ENCODE data around the gene RBM20. TPM values are rescaled to one million over a fixed set of nuclear protein-coding genes. Genes with fewer than 3 reads are reported as not detected.

RBM20 gene
- polyA plus RNA-seq, 1 experiment, result 0.11 TPM

DNA sequence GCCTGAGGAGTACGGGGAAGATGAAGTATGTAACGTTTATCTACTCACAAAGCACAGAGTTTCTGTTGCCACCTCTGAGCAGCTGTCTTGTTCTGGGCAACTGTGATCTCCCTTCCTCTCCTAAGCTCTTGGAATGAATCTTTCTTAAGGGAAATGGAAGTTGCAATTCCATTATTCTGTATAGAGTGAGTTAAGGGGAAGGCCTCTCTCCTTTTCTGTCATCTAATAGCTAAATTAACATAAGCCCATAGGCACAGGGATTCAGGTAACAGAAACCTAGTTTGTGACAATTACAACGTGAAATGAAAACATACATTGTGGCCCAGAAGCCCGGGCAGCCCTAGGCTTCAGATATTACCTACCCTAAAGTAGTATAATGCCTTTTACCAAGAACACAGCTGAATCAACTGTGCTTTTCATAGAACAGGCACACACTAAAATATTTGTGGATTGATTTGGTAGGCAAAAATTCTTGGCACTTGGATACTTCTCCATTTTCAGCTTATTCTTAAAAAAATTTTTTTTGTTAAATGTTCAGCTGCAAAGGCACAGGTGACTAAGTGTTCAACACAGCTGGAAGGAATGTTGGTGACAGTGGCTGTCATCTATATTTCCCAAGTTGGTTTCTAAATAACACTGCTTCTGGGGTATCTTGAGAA is 223.8 kb downstream of the RBM20 start:
- POLR2A ChIA-PET, result interaction anchor here (0.6 kb wide), 1 partner anchor 38 kb away, joined by 3 read pairs; no protein-coding TSS in a partner anchor
- peaks cover 2% of the 10 kb centered on the region for H3K27me3 ChIP-seq (ENCODE audit: control insufficient read depth, insufficient read depth, low read length)
- no peak overlapping the region for H3K4me3 ChIP-seq (ENCODE audit: low read depth, low read length)
- no peak overlapping the region for H3K27ac ChIP-seq (ENCODE audit: low read depth, low read length)
- CTCF ChIA-PET, result interaction anchor here (1.4 kb wide), 1 partner anchor 9 kb away, joined by 3 read pairs; no protein-coding TSS in a partner anchor
- no peaks in the 10 kb centered on the region; the same call in 1 of the 2 replicates for H3K9me3 ChIP-seq (ENCODE audit: control insufficient read depth, insufficient read depth, low read length)
- TF ChIP-seq, protein P1, sequence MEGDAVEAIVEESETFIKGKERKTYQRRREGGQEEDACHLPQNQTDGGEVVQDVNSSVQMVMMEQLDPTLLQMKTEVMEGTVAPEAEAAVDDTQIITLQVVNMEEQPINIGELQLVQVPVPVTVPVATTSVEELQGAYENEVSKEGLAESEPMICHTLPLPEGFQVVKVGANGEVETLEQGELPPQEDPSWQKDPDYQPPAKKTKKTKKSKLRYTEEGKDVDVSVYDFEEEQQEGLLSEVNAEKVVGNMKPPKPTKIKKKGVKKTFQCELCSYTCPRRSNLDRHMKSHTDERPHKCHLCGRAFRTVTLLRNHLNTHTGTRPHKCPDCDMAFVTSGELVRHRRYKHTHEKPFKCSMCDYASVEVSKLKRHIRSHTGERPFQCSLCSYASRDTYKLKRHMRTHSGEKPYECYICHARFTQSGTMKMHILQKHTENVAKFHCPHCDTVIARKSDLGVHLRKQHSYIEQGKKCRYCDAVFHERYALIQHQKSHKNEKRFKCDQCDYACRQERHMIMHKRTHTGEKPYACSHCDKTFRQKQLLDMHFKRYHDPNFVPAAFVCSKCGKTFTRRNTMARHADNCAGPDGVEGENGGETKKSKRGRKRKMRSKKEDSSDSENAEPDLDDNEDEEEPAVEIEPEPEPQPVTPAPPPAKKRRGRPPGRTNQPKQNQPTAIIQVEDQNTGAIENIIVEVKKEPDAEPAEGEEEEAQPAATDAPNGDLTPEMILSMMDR (IDR thresholded peaks at IDR 0.05; ENCODE audit: low read depth, low read length), result no peak
- DNase-seq (ENCODE audit: low read depth, low spot score), result no peak

DNA sequence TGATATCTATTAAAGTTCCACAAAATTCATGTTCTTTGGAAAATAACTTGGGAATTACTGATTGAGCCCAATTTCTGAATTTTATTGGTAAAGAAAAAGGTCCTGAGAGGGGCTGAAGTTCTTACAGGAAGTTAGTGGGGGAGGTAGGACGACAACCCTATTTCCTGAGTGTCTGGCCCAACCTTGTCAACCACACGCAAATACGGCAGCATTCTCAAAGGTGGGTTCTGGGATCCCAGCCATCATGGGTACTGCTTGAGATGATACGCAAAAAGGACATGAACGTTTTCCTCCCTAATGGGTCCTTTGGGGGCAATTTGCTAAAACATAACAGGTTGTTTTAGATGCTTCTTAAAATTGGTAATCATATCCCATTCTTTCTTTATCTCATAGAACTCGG is 224.8 kb downstream of the RBM20 start:
- TF ChIP-seq, protein P1 (IDR thresholded peaks at IDR 0.05; ENCODE audit: low read depth, low read length), result no peak
- DNase-seq (ENCODE audit: low read depth, low spot score), result no peak
- Histone ChIP-seq H3K9me3 (ENCODE audit: control insufficient read depth, insufficient read depth, low read length) (no peaks in the 10 kb centered on the region; the same call in 1 of the 2 replicates), H3K27me3 (ENCODE audit: control insufficient read depth, insufficient read depth, low read length) (peaks cover 2% of the 10 kb centered on the region), H3K4me3 (ENCODE audit: low read depth, low read length) (no peak overlapping the region), H3K27ac (ENCODE audit: low read depth, low read length) (no peak overlapping the region)
- ChIA-PET POLR2A (no interaction called here), CTCF (interaction anchor here (1.4 kb wide), 1 partner anchor 10 kb away, joined by 3 read pairs; no protein-coding TSS in a partner anchor)

DNA sequence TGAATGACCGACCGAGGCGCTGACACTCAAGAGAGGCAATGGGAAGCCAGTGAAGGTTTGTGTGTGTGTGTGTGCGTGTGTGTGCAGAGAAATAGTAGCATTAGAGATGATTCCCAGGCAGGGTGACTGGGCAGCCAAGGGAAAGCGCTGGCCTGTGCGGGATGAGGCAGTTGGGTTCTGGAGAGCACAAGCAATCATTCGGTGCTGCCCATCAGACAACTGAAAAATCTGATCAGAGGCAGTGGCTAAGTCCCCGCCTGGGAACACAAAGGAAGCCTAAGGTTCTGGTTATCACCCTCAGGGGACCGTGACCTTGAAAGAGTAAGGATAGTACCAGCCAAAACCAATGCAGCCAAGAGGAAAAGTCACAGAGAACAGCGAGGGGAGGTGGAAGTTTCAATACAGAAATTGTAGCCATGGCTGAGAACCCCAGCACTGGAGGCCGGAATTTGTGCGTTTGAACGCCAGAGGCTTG is 226.7 kb downstream of the RBM20 start:
- H3K9me3 ChIP-seq (ENCODE audit: control insufficient read depth, insufficient read depth, low read length), result no peaks in the 10 kb centered on the region; the same call in 1 of the 2 replicates
- DNase-seq (ENCODE audit: low read depth, low spot score), result no peak
- TF ChIP-seq, protein P1 (IDR thresholded peaks at IDR 0.05; ENCODE audit: low read depth, low read length), result no peak
- peak overlapping the region; percentile 52 for H3K4me3 ChIP-seq (ENCODE audit: low read depth, low read length)
- peak overlapping the region; percentile 22 for H3K27ac ChIP-seq (ENCODE audit: low read depth, low read length)
- ChIA-PET CTCF (interaction anchor here (1.2 kb wide), 1 partner anchor 18 kb away, joined by 3 read pairs; no protein-coding TSS in a partner anchor), POLR2A (interaction anchor here (0.8 to 1.3 kb wide), 5 partner anchors 12 to 48 kb away, joined by 3 to 22 read pairs (median 3); partner anchors contain the start of genes BBIP1 and SHOC2)
- peaks cover 2% of the 10 kb centered on the region for H3K27me3 ChIP-seq (ENCODE audit: control insufficient read depth, insufficient read depth, low read length)

DNA sequence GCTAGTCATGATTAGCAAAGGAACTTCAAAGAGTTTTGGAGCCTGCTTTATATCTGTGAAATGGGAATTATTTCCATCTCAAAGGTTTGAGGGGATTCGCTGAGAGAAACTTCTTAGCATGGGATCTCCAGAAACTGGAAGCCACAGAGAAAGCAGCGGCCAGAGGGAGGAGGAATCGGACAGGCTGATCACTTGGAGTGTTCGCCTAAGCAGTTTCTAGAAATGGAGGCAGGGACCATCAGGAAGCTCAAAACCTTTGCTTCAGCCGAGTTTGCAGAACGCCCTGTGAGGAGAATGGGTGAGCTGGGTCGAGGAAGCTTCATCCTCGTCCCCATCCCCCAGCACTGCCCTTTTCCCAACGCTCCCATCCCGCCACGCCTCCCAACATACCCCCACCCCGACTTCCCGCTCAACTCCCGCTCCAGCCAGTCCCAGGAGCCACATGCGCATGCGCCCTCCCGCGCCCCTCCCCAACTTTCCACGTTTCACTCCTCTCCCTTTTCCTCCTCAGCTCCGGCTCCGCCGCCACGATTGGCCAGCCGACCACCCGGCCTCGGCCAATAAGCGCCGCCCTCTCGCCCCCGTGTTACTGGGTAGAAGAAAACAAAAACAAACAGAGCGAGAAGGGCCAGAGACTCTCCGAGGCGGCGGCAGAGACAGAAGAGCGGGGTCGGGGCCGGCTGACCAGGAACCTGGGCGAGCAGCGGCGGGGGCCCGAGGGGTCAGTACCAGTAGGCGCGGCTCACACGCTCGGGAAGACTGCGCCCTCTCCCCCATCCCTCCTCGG is 227.4 kb downstream of the RBM20 start, which contains the start of gene PDCD4:
PDCD4 (plus strand) TSS at position 631 of the 787 bp plus-strand sequence. CDS start 4,100 bp downstream, outside the sequence.
- ChIA-PET CTCF (interaction anchor here (1.2 kb wide), 1 partner anchor 18 kb away, joined by 3 read pairs; no protein-coding TSS in a partner anchor), POLR2A (interaction anchor here (0.6 to 1.4 kb wide), 11 partner anchors 13 to 125 kb away, joined by 3 to 22 read pairs (median 5); partner anchors contain the start of genes BBIP1 and SHOC2)
- Histone ChIP-seq H3K4me3 (ENCODE audit: low read depth, low read length) (peak within 1 kb of the TSS; percentile 71), H3K9me3 (ENCODE audit: control insufficient read depth, insufficient read depth, low read length) (no peaks in the 10 kb centered on the region; the same call in 1 of the 2 replicates), H3K27me3 (ENCODE audit: control insufficient read depth, insufficient read depth, low read length) (peaks cover 2% of the 10 kb centered on the region), H3K27ac (ENCODE audit: low read depth, low read length) (peak within 1 kb of the TSS; percentile 69)
- peak; percentile 94 for DNase-seq (ENCODE audit: low read depth, low spot score)
- TF ChIP-seq, protein P1 (IDR thresholded peaks at IDR 0.05; ENCODE audit: low read depth, low read length), result no peak

All from AG04450 (cell line).